Common myeloid progenitor, CD34-positive (primary cell): ENCODE data around the gene ADPRHL1.
"Not testable (repeated sequence)": the region's sequence is repeated elsewhere in the genome, so short reads cannot be mapped to it uniquely, and the experiment has no call there.

Experiments
- CTCF ChIA-PET: fragments of 350-600 bp; sonication (Branson Sonifier 250); formaldehyde crosslinking; loops from one replicate; lab custom pipeline; 2021; ENCODE audit warnings: antibody characterized with exemption; lab: Charles Lee
- POLR2A ChIA-PET: fragments of 350-600 bp; sonication (Branson Sonifier 250); formaldehyde crosslinking; loops from one replicate; lab custom pipeline; 2021; ENCODE audit warnings: antibody characterized with exemption; lab: Charles Lee
- DNase-seq, 3 donors: peaks; one replicate each; pipeline versions ENCODE4 v3.0.0 to v3.0.0-alpha.2; 2013
- H3K27ac ChIP-seq, 2 experiments: 1 replicate in 1 of 2; 2 replicates in 1 of 2; pipeline ENCODE4 v1.7.0; 2013; ENCODE audit warnings: inconsistent platforms in 2 of 2, low read length in 2 of 2, mild to moderate bottlenecking in 2 of 2, low read depth in 1 of 2, moderate library complexity in 1 of 2; ENCODE audit not compliant: severe bottlenecking in 2 of 2, insufficient read depth in 1 of 2, poor library complexity in 1 of 2
- H3K27me3 ChIP-seq, 5 experiments: replicated peaks in 2 of 5; 1 replicate in 3 of 5; 2 replicates in 2 of 5; pipeline versions ENCODE4 v1.6.1 to v1.7.0; 2013; ENCODE audit warnings: low read length in 4 of 5, mild to moderate bottlenecking in 2 of 5, moderate library complexity in 2 of 5, inconsistent platforms in 1 of 5; ENCODE audit not compliant: insufficient read depth in 5 of 5, control insufficient read depth in 4 of 5
- H3K36me3 ChIP-seq, 4 experiments: 1 replicate in 2 of 4; 2 replicates in 2 of 4; pipeline versions ENCODE4 v1.6.1 to v1.7.0; 2013; ENCODE audit warnings: low read length in 3 of 4, control low read depth in 1 of 4, mild to moderate bottlenecking in 1 of 4; ENCODE audit not compliant: control insufficient read depth in 4 of 4, insufficient read depth in 4 of 4
- H3K4me1 ChIP-seq, 4 experiments: 1 replicate in 3 of 4; 2 replicates in 1 of 4; pipeline versions ENCODE4 v1.6.1 to v1.7.1; 2013; ENCODE audit warnings: low read length in 3 of 4, mild to moderate bottlenecking in 3 of 4, control low read depth in 1 of 4, inconsistent platforms in 1 of 4, moderate library complexity in 1 of 4; ENCODE audit not compliant: control insufficient read depth in 4 of 4, insufficient read depth in 4 of 4; ENCODE audit errors: control extremely low read depth in 1 of 4
- H3K4me3 ChIP-seq, 7 experiments: 1 replicate in 4 of 7; 2 replicates in 3 of 7; pipeline versions ENCODE4 v1.5.1 to v1.7.0; 2013; ENCODE audit warnings: mild to moderate bottlenecking in 7 of 7, low read length in 6 of 7, moderate library complexity in 6 of 7, inconsistent platforms in 2 of 7, low read depth in 2 of 7, control low read depth in 1 of 7; ENCODE audit not compliant: insufficient read depth in 4 of 7, control insufficient read depth in 1 of 7; ENCODE audit errors: extremely low read depth in 1 of 7
- H3K9me3 ChIP-seq, 5 experiments: 1 replicate in 4 of 5; 2 replicates in 1 of 5; pipeline versions ENCODE4 v1.6.1 to v1.7.1; 2013; ENCODE audit warnings: low read length in 4 of 5, mild to moderate bottlenecking in 2 of 5, inconsistent platforms in 1 of 5, low read depth in 1 of 5, moderate library complexity in 1 of 5; ENCODE audit not compliant: control insufficient read depth in 4 of 5, insufficient read depth in 2 of 5; ENCODE audit errors: control extremely low read depth in 1 of 5
- WGBS: methylation state at CpG from one replicate; pipeline ENCODE4 v1.1.5; 2013; ENCODE audit not compliant: insufficient coverage; 5-methylcytosine and 5-hydroxymethylcytosine counted together

The ADPRHL1 gene

GRCh38 chr13:113371701-113372100 is 81.6 kb downstream of the ADPRHL1 start:
- H3K4me1 ChIP-seq, DNase-seq, H3K4me3 ChIP-seq, H3K9me3 ChIP-seq, H3K36me3 ChIP-seq, H3K27me3 ChIP-seq, POLR2A ChIA-PET, H3K27ac ChIP-seq: not testable (repeated sequence)
- CTCF ChIA-PET = interaction anchor here (0.6 kb wide), 1 partner anchor 171 kb away, joined by 3 read pairs; no protein-coding TSS in a partner anchor
- WGBS = 100% methylated on average over 1 of the region's 3 CpGs

GRCh38 chr13:113371061-113371460 is 82.2 kb downstream of the ADPRHL1 start:
- Histone ChIP-seq H3K4me1 (peaks cover 0 to 2% (median 0%) of the 10 kb centered on the region in 4 experiments), H3K27me3 (peaks cover 0 to 5% (median 0%) of the 10 kb centered on the region in 5 experiments), H3K9me3 (no peaks in the 10 kb centered on the region), H3K27ac (no peak overlapping the region), H3K36me3 (no peaks in the 10 kb centered on the region), H3K4me3 (no peak overlapping the region)
- DNase-seq = no peak
- CTCF ChIA-PET = no interaction called here
- 85% methylated on average over 7 of the region's 13 CpGs for WGBS
- POLR2A ChIA-PET = no interaction called here

GRCh38 chr13:113369881-113370280 is 83.4 kb downstream of the ADPRHL1 start:
- 91% methylated on average over 6 of the region's 10 CpGs for WGBS
- H3K36me3 ChIP-seq = no peaks in the 10 kb centered on the region
- peaks cover 0 to 4% (median 0%) of the 10 kb centered on the region in 4 experiments for H3K4me1 ChIP-seq
- no peaks in the 10 kb centered on the region for H3K9me3 ChIP-seq
- no peak overlapping the region for H3K27ac ChIP-seq
- ChIA-PET CTCF (no interaction called here), POLR2A (no interaction called here)
- H3K4me3 ChIP-seq = no peak overlapping the region
- peaks cover 0 to 17% (median 2%) of the 10 kb centered on the region in 5 experiments for H3K27me3 ChIP-seq
- no peak for DNase-seq

- ChIA-PET CTCF (interaction anchor here (0.6 kb wide), 1 partner anchor 118 kb away, joined by 3 read pairs; no protein-coding TSS in a partner anchor), POLR2A (no interaction called here)
- 97% methylated on average over 17 of the region's 29 CpGs for WGBS
- H3K27ac ChIP-seq = no peak overlapping the region
- no peaks in the 10 kb centered on the region for H3K36me3 ChIP-seq
- no peak overlapping the region for H3K4me3 ChIP-seq
- DNase-seq = no peak
- H3K4me1 ChIP-seq = peaks cover 0 to 9% (median 3%) of the 10 kb centered on the region in 4 experiments
- peaks cover 0 to 23% (median 5%) of the 10 kb centered on the region in 5 experiments for H3K27me3 ChIP-seq
- H3K9me3 ChIP-seq = no peaks in the 10 kb centered on the region
Measured at GRCh38 chr13:113369189-113369588, 84.1 kb downstream of the ADPRHL1 start.

- H3K4me3 ChIP-seq, DNase-seq, H3K36me3 ChIP-seq, H3K9me3 ChIP-seq, POLR2A ChIA-PET, H3K27ac ChIP-seq: not testable (repeated sequence)
- Histone ChIP-seq H3K27me3 (peaks cover 0 to 28% (median 5%) of the 10 kb centered on the region in 5 experiments), H3K4me1 (peaks cover 0 to 14% (median 8%) of the 10 kb centered on the region in 4 experiments)
- 100% methylated on average over 4 of the region's 6 CpGs for WGBS
- CTCF ChIA-PET = interaction anchor here (0.7 kb wide), 1 partner anchor 113 kb away, joined by 3 read pairs; no protein-coding TSS in a partner anchor
Measured at GRCh38 chr13:113368353-113368752, 84.9 kb downstream of the ADPRHL1 start.

- peaks cover 0 to 14% (median 8%) of the 10 kb centered on the region in 4 experiments for H3K4me1 ChIP-seq
- no peak for DNase-seq
- CTCF ChIA-PET = no interaction called here
- H3K9me3 ChIP-seq = no peaks in the 10 kb centered on the region
- peaks cover 0 to 32% (median 9%) of the 10 kb centered on the region in 5 experiments for H3K27me3 ChIP-seq
- no peak overlapping the region for H3K4me3 ChIP-seq
- WGBS = 89% methylated on average over 4 of the region's 6 CpGs
- H3K36me3 ChIP-seq = no peaks in the 10 kb centered on the region
- POLR2A ChIA-PET = no interaction called here
- no peak overlapping the region for H3K27ac ChIP-seq
Measured at GRCh38 chr13:113367771-113368170, 85.5 kb downstream of the ADPRHL1 start.

GRCh38 chr13:113367020-113367560 is 86.2 kb downstream of the ADPRHL1 start:
- Histone ChIP-seq H3K4me1 (peaks cover 0 to 14% (median 8%) of the 10 kb centered on the region in 4 experiments), H3K36me3 (no peaks in the 10 kb centered on the region), H3K9me3 (no peaks in the 10 kb centered on the region), H3K27me3 (peaks cover 0 to 39% (median 12%) of the 10 kb centered on the region in 5 experiments), H3K27ac (no peak overlapping the region), H3K4me3 (no peak overlapping the region)
- ChIA-PET POLR2A (no interaction called here), CTCF (no interaction called here)
- WGBS = 92% methylated on average over 10 of the region's 15 CpGs
- no peak for DNase-seq
